Measurements from ENCODE around the gene CCT6B.
"Not testable (repeated sequence)": the region's sequence is repeated elsewhere in the genome, so short reads cannot be mapped to it uniquely, and the experiment has no call there.

Gene CCT6B, protein sequence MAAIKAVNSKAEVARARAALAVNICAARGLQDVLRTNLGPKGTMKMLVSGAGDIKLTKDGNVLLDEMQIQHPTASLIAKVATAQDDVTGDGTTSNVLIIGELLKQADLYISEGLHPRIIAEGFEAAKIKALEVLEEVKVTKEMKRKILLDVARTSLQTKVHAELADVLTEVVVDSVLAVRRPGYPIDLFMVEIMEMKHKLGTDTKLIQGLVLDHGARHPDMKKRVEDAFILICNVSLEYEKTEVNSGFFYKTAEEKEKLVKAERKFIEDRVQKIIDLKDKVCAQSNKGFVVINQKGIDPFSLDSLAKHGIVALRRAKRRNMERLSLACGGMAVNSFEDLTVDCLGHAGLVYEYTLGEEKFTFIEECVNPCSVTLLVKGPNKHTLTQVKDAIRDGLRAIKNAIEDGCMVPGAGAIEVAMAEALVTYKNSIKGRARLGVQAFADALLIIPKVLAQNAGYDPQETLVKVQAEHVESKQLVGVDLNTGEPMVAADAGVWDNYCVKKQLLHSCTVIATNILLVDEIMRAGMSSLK

DNA sequence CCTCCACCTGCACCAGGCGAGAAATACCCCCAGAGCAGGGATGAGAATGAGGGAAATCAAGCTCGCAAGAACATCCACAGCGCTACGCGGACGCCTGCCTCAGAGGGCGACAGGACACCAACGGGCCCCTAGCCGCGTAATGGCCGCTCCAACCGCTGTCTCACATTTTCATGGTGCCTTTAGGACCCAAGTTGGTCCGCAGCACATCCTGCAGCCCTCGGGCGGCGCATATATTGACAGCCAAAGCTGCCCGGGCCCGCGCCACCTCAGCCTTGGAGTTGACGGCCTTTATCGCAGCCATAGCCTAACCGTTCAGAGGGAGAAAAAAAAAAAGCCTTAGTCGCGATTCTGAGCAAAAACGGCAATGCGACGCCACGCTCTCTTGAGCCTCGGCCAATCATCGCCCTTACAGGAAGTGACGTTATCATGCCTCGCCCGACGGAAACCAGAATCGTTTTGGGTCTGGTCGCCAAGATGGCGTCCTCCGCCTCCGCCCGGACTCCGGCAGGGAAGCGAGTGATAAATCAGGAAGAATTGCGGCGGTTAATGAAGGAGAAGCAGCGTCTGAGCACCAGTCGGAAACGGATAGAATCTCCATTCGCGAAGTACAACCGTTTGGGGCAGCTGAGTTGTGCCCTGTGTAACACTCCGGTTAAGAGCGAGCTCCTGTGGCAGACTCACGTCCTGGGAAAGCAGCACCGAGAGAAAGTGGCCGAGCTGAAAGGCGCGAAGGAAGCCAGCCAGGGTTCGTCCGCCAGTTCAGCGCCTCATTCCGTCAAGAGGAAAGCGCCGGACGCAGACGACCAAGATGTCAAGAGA, at the start of gene CCT6B, which contains the start of gene ZNF830:
Gene CCT6B, minus strand, starts transcription at position 368 of the 819 bp plus-strand sequence. Its CDS starts 67 bp downstream, at position 301.
Gene ZNF830, plus strand, starts transcription at position 448 of the 819 bp plus-strand sequence. Its CDS starts 27 bp downstream, at position 475.
- peak; percentile 90 for DNase-seq (ENCODE audit: low spot score)

DNA sequence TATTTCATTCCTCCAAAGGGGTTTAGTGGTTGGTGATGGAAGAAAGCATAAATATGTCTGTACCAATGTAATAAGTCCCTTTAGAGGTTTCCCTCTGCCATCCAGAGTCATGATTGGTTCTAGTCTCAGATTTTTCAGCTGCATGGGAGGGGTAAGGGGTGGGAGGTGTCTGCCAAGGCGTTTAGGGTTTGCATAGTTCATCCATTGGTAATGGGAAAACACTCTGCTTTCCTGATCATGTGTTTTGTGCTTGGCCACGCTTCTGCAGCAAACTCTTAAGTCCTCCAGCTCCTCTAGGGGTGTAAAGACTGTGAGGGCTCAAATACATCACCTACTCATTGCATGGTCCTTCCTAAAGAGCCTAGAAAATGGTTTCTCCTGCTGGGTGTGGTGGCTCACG, 48.8 kb upstream of the CCT6B start:
- DNase-seq (ENCODE audit: low spot score): no peak

DNA sequence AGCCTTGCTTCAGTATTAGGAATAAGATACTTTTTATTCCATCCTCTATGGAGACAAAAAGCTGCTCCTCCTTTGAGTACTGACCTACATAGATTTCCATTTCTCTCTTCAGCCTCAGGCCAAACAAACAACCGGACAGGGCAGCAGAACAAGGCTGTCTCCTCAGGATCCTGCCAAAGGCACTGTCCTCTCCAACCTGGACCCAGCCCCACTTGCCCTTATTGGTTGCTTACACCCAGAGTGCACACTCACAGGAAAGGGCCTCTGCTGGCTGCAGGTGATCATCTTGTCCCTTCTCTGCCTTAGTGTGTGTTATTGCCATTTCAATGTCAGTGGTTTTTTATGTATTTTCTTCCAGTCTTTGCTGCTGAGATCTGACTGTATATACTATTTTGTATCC, 45.7 kb upstream of the CCT6B start:
- DNase-seq (ENCODE audit: low spot score): no peak

DNA sequence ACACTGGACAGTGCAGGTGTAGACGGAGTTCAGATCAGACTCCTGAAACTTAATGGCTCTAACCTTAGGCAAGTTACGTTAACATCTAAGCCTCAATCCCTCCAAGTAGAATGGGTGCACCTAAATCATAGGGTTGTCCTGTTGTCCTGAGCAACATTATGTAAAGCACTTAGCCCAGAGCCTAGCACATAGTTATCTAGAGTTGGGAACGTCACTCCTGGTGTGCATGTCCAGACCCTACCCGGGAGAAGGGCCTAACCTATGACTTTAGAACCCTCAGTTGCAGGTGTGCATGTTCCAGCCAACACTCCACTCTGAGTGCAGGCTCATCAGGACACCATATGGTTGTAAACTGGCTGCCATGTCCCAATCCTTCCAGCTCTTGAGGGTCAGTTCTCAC, 45.1 kb upstream of the CCT6B start:
- DNase-seq (ENCODE audit: low spot score): no peak

DNA sequence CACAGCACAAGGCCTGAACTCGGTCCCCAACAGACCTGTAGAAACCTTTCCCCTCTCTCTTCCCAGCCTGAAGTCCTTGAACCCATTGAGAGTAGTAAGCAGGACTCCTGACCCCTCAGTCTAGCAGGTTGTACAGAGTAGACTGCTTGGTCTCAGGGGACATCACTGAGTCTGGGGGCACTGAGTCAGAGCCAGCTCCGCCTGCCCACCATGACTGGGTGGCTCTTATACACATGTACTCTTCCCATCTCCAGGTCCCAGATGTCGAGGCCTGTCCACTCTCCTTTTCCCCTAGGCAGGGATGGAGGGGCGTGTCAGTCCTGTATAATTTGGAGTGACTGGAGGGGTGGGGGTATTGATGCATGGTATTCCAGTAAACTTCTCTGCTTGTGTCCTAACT, 42.5 kb upstream of the CCT6B start:
- no peak for DNase-seq (ENCODE audit: low spot score)

DNA sequence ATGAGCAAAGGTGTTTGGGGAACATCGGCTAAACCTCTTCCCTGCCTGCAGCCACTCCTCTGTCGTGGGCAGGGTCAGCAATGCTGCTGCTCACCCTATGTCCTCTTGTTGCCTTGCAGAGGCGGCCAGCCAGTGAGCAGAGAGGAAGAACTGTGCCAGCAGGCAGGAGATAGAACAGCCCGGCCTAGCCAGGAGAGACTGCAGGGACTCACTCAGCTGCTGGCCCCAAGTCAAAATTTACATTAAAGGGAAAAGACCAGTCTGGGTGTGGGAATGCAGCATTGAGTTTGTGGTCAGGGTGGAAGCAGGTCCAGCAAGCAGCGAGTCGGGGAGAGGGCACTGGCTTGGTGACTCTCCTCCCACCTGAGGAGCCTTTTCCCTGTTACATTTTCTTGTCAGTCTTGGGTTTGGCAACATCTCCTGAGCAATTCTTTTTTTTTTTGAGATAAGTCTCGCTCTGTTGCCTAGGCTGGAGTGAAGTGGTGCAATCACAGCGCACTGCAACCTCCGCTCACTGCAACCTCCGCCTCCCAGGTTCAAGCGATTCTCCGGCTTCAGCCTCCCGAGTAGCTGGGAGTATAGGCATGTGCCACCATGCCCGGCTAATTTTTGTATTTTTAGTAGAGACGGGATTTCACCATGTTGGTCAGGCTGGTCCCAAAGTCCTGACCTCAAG, 41.8 kb upstream of the CCT6B start:
- DNase-seq (ENCODE audit: low spot score): no peak

DNA sequence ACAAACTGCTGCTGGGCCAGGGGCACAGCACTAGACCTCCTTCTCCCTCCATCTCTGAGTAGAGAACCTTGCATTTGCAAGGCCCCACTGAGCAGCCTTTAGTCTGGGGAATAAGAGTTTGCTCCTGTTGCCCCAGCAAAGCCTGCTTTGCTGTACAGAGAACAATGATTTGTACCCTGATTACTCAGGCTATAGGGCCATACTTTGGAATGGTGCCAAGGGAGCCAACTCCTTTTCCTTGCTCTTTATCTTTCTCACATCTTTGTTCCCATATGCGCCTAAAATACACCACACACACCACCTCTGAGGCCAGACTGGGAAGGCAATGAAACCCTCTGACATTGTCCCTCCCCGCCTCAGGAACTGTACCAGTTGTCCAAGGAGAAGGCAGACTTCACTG, 40.3 kb upstream of the CCT6B start:
- no peak for DNase-seq (ENCODE audit: low spot score)

DNA sequence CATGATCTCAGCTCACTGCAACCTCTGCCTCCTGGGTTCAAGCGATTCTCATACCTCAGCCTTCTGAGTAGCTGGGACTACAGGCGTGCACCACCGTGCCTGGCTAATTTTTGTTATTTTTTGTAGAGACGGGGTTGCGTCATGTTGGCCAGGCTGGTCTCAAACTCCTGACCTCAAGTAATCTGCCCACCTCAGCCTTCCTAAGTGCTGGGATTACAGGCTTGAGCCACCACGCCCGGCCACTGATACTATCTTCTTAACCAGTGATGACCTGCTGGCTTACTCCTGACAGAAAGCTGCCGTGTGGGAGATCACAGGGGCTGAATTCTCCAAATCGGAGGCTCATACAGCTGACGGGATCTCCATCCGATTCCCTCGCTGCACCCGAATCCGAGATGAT, 39.7 kb upstream of the CCT6B start:
- not testable (repeated sequence) for DNase-seq (ENCODE audit: low spot score)

DNA sequence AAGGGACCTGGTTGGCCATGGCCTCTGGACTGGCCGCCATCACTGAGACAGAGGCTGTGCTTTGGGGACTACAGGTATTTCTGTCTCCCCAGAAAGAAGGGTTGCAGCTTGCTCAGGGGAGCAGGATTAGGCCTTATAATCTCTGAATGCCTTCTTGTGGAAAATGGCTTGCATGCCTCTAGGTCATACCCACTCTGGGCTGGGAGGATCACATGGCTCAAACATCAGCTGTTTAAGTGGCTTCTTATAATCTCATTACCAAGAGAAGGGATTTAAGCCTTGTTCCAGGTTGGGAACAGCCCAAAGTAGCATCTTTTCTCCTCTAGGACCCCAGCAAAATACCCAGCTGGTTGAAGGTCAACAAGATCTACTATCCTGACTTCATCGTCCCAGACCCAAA, 38.2 kb upstream of the CCT6B start:
- no peak for DNase-seq (ENCODE audit: low spot score)

DNA sequence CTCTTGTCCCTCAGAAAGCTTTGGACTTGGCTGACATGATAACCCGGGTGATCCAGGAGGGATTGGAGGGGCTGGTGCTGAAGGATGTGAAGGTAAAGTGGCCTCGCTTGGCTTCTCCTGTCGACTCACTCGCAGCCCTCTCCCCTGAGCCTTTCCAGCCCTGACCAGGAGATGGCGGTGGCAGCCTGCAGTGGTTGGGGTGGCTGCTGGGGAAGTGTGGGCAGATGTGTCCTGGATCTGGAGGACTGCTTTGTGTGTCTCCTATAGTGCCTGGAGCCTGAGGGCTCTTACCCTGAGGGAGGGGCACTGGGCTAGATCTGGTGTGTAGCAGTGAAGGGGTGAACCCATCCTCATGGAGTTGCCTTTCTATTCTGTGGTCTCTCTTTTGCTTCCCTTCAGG, 36.9 kb upstream of the CCT6B start:
- peak; percentile 84 for DNase-seq (ENCODE audit: low spot score)

DNA sequence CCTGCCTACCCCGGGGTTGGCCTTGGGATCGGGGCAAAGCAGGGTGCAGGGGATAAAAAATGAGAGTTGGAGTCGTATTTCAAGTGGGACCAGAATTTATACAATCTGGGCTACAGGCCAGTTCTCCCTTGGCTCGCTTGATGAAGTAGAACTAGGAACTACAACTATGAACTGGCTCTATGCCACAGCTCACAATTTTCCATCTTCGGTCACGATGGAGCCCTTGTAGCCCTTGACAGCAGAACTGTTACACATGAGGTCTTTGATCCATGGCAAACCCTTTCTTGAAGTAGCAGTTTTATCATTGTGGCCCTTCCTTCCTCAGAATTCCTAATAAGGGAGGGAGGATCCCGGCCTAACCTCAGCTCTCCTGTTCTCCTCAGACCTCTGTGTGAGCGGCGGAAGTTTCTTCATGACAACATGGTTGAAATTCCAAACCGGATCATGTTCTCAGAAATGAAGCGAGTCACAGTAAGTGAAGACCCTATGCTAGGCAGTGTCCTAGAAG, 36.1 kb upstream of the CCT6B start:
- no peak for DNase-seq (ENCODE audit: low spot score)

DNA sequence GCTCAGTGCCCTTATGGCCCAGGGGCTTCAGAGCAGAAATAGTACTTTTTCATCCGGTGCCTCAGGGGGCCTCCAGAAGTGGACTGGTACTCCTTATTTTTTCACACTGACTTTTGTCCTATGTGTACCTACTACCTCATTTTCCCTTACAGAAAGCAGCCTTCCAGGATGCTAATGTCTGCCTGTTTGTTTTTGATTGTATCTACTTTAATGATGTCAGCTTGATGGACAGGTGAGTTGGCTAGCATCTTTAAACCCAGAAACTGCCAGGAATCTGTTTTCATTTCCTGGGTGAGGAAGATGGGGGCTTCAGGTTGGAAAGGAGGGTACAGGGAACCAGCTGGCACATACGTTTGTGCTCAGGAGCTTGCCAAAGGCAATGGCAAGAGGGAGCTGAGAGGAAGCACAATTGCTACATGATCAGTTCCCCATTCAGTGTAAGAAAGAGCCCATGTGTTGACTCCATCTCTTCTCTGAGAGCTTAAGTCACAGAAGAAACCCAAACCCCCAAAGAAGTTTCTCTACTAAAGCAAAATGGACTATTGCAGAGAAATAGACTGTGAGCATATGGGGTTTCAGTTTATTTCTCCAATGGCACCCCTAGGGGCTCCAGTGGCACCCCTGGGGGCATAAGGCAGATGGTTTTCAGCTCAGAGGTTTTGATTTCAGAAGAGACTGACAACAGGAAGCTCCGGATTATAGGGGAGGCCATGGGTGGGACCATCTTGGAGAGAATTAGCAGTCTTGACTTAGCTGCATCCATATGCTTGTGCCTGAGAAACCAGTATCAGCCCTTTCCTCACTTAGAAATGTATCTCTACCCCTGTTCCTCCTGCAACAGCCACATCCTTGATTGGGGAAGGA, 35.4 kb upstream of the CCT6B start:
- DNase-seq (ENCODE audit: low spot score): no peak

DNA sequence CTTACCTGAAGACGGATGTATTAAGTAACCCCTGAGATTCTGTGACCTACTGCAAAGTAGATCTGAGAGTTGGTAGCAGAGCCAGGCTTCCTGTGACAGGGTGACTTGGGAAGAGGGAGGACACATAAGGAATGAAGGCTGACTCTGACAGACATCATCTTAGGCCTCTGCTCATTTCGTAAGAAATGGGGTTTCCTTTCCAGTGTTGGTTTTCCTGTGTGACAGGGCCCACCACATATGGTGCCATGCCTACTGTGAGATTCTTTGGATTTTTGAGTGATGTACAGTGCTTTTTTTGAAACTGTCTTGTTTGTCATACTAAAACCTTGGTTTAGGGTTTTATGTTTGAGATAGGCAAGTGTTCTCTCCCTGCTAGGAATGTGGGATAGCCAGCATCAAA, 31.8 kb upstream of the CCT6B start:
- DNase-seq (ENCODE audit: low spot score): no peak

DNA sequence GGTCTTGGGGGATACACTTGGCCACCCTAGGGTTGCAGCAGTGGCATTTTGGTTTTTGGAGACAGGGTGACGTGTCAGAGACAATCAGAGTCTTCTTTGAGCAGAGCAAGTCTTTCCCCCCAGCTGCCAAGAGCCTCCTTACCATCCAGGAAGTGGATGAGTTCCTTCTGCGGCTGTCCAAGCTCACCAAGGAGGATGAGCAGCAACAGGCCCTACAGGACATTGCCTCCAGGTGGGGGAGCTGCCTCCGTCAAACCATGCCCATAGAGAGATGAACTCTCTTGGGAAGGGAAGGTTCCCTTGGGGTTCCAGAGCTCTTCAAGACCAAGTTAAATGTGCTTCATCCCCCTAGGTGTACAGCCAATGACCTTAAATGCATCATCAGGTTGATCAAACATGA, 30.3 kb upstream of the CCT6B start:
- DNase-seq (ENCODE audit: low spot score): no peak

DNA sequence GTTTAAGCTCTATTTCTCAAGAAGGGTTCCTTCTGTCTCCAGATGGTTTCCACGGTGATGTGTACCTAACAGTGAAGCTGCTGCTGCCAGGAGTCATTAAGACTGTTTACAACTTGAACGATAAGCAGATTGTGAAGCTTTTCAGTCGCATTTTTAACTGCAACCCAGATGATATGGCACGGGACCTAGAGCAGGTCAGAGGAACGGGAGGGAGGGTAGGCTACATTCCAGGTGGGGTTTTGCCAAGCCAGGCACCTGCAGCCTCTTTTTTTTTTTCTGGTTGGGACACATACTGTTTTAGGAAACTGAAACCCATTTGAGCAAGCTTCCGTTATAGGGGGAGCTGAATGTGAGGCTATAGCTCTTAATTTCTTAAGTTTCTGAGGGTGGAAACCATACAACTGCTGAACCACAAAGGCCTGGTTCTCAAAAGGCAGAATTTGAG, 29.7 kb upstream of the CCT6B start:
- DNase-seq (ENCODE audit: low spot score): no peak

DNA sequence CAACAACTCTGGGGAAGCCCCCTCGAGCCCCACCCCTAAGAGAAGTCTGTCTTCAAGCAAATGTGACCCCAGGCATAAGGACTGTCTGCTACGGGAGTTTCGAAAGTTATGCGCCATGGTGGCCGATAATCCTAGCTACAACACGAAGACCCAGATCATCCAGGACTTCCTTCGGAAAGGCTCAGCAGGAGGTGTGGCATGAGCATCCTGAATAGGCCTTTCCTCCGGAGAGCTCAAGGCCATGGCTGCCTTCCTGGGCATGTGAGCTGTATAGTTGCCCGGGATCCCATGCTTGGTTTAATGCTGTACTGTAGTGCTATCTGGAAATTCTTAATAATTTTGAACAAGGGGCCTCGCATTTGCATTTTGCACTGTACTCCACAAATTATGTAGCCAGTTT, 28.2 kb upstream of the CCT6B start:
- DNase-seq (ENCODE audit: low spot score): no peak

DNA sequence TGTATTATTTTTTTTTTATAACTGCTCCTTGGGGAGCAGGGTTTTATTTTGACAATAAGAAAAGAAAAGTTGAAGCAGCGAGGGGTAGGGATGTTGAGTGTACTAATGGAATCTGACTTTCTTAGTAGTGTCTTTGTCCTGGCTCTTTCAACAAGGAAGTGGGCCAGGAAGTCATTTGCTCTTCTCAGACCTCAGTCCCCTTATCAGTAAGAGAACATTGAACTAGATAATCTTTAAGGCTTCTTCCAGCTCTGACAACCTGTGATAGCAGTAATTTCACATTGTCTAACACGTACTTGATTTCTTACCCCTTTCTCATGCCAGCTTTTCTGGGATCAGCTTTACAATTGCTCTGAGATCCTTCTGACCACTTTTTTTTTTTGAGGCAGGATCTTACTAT, 27.4 kb upstream of the CCT6B start:
- no peak for DNase-seq (ENCODE audit: low spot score)

DNA sequence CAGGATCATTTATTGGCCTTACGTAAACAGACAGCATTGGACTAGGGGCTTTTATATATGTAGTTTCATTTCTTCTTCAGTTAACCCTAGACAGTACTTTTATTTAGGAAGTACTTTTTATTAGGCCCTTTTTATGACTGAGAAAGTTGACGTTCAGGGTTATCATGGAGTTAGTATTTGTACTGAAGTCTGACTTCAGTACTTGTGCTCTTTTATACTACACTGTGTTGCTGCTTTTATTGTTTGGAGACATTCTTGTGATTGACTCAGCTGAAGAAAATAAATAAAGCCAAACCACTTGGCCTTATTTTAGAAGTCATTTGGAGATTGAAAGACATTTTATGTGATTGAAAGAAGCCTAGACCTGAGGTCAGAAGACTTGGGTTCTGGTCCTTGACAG, 26.0 kb upstream of the CCT6B start:
- no peak for DNase-seq (ENCODE audit: low spot score)

DNA sequence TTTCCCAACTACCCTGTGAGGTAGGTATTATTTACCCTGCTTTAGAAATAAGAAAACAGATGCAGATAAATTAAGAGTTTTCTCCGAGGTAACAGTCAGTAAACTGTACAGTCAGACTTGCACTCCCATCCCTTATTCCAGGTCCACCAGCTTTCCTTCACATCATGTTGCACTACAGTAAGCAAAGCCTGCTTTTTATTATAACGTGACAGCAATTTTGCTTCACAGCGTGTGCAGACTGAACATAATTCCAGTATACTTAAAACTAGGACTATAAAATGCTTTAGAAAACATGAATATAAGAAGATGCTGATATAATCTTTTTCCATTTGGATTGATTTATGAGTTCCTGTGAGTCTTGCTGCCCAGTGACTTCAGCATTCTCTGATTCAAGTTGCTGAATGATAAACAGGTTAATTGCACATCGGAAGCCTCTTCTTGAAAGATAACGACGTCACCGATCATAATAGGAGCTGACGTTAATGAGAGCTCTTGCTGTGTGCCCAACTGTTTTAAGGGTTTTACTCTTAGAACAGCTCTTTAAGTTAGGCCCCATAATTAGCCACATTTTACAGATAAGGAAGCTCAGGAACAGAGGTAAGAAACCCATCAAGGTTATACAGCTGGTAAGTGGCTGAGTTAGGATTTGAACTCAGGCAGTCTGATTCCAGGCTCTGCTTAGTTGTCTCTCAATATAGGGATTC, 20.4 kb upstream of the CCT6B start:
- DNase-seq (ENCODE audit: low spot score): no peak

All from CD4-positive, alpha-beta T cell treated with Interleukin-15 for 4 hours (primary cell).